ENCODE data around the gene FRMD5. TPM values are rescaled to one million over a fixed set of nuclear protein-coding genes. Genes with fewer than 3 reads are reported as not detected.

The FRMD5 gene
- total and polyA plus RNA-seq, 2 experiments from 2014 or later: 5.9 to 10.1 TPM

DNA sequence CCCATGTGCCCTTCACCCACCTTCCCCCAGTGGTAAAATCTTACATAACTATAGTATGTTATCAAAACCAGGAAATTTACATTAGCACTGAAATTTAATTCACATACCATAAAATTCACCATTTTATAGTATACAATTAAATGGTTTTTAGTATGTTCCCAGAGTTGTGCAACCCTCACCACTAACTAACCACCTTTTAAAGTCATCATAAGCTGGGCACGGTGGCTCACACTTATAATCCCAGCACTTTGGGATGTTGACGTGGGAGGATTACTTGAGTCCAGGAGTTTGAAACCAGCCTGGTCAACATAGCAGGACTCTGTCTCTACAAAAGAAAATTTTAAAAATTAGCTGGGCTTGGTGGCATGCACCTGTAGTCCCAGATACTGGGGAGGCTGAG, 13.7 kb downstream of the FRMD5 start:
- peaks cover 10% of the 10 kb centered on the region; the same call in 1 of the 2 replicates for H4K20me1 ChIP-seq (replicated peaks; ENCODE audit: insufficient read depth)
- no peaks in the 10 kb centered on the region for H3K4me1 Mint-ChIP-seq
- no peaks in the 10 kb centered on the region for H3K9me3 Mint-ChIP-seq
- no peak overlapping the region for H3K4me3 Mint-ChIP-seq
- ATAC-seq (no peak), DNase-seq (ENCODE audit: low spot score) (no peak)
- no peak overlapping the region for H3K27ac Mint-ChIP-seq
- peaks cover 10% of the 10 kb centered on the region for H3K79me2 ChIP-seq (replicated peaks; ENCODE audit: insufficient read depth)
- H3K36me3 Mint-ChIP-seq (ENCODE audit: low read depth): no peaks in the 10 kb centered on the region
- H2AFZ ChIP-seq: no peak overlapping the region
- H3K4me1 ChIP-seq (ENCODE audit: insufficient read depth): no peaks in the 10 kb centered on the region
- no peaks in the 10 kb centered on the region for H3F3A ChIP-seq (replicated peaks; ENCODE audit: low read depth)
- no peak overlapping the region for H3K4me2 ChIP-seq
- H3K36me3 ChIP-seq (ENCODE audit: insufficient read depth): no peaks in the 10 kb centered on the region
- TF ChIP-seq, protein P1, sequence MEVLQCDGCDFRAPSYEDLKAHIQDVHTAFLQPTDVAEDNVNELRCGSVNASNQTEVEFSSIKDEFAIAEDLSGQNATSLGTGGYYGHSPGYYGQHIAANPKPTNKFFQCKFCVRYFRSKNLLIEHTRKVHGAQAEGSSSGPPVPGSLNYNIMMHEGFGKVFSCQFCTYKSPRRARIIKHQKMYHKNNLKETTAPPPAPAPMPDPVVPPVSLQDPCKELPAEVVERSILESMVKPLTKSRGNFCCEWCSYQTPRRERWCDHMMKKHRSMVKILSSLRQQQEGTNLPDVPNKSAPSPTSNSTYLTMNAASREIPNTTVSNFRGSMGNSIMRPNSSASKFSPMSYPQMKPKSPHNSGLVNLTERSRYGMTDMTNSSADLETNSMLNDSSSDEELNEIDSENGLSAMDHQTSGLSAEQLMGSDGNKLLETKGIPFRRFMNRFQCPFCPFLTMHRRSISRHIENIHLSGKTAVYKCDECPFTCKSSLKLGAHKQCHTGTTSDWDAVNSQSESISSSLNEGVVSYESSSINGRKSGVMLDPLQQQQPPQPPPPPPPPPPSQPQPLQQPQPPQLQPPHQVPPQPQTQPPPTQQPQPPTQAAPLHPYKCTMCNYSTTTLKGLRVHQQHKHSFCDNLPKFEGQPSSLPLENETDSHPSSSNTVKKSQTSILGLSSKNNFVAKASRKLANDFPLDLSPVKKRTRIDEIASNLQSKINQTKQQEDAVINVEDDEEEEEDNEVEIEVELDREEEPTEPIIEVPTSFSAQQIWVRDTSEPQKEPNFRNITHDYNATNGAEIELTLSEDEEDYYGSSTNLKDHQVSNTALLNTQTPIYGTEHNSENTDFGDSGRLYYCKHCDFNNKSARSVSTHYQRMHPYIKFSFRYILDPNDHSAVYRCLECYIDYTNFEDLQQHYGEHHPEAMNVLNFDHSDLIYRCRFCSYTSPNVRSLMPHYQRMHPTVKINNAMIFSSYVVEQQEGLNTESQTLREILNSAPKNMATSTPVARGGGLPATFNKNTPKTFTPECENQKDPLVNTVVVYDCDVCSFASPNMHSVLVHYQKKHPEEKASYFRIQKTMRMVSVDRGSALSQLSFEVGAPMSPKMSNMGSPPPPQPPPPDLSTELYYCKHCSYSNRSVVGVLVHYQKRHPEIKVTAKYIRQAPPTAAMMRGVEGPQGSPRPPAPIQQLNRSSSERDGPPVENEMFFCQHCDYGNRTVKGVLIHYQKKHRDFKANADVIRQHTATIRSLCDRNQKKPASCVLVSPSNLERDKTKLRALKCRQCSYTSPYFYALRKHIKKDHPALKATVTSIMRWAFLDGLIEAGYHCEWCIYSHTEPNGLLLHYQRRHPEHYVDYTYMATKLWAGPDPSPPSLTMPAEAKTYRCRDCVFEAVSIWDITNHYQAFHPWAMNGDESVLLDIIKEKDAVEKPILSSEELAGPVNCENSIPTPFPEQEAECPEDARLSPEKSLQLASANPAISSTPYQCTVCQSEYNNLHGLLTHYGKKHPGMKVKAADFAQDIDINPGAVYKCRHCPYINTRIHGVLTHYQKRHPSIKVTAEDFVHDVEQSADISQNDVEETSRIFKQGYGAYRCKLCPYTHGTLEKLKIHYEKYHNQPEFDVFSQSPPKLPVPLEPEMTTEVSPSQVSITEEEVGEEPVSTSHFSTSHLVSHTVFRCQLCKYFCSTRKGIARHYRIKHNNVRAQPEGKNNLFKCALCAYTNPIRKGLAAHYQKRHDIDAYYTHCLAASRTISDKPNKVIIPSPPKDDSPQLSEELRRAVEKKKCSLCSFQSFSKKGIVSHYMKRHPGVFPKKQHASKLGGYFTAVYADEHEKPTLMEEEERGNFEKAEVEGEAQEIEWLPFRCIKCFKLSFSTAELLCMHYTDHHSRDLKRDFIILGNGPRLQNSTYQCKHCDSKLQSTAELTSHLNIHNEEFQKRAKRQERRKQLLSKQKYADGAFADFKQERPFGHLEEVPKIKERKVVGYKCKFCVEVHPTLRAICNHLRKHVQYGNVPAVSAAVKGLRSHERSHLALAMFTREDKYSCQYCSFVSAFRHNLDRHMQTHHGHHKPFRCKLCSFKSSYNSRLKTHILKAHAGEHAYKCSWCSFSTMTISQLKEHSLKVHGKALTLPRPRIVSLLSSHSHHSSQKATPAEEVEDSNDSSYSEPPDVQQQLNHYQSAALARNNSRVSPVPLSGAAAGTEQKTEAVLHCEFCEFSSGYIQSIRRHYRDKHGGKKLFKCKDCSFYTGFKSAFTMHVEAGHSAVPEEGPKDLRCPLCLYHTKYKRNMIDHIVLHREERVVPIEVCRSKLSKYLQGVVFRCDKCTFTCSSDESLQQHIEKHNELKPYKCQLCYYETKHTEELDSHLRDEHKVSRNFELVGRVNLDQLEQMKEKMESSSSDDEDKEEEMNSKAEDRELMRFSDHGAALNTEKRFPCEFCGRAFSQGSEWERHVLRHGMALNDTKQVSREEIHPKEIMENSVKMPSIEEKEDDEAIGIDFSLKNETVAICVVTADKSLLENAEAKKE (CRISPR knock-in tag; IDR thresholded peaks at IDR 0.05): no peak
- TF ChIP-seq ETS1 (IDR thresholded peaks at IDR 0.05): no peak
- no peak for TF ChIP-seq POLR2AphosphoS5 (IDR thresholded peaks at IDR 0.05; ENCODE audit: low read depth)
- no peak for TF ChIP-seq CREB1 (CRISPR knock-in tag; IDR thresholded peaks at IDR 0.05; ENCODE audit: low read depth)
- TF ChIP-seq EZH2phosphoT487 (IDR thresholded peaks at IDR 0.05; ENCODE audit: unreplicated experiment): no peak
- no peak for TF ChIP-seq CTCF (conservative IDR thresholded peaks at IDR 0.05; ENCODE audit: low read depth in 2 of 2)
- TF ChIP-seq JUNB (IDR thresholded peaks at IDR 0.05; ENCODE audit: unreplicated experiment): no peak
- TF ChIP-seq ZNF331 (CRISPR knock-in tag; IDR thresholded peaks at IDR 0.05; ENCODE audit: low read depth): no peak
- TF ChIP-seq EZH2 (IDR thresholded peaks at IDR 0.05; ENCODE audit: low read depth, unreplicated experiment): no peak
- no peak for TF ChIP-seq REST (IDR thresholded peaks at IDR 0.05; ENCODE audit: unreplicated experiment)
- no peak for TF ChIP-seq ZNF114 (CRISPR knock-in tag; IDR thresholded peaks at IDR 0.05)
- no peak for TF ChIP-seq STAT1 (IDR thresholded peaks at IDR 0.05; ENCODE audit: unreplicated experiment)
- TF ChIP-seq NANOG (IDR thresholded peaks at IDR 0.05; ENCODE audit: borderline replicate concordance): no peak
- no peaks in the 10 kb centered on the region for H3K27me3 ChIP-seq (ENCODE audit: insufficient read depth)
- H3K9me2 ChIP-seq (ENCODE audit: insufficient read depth): no peaks in the 10 kb centered on the region
- H3K27ac ChIP-seq (ENCODE audit: low read depth): no peak overlapping the region
- H3K4me3 ChIP-seq: no peak overlapping the region
- H3K27me3 Mint-ChIP-seq (ENCODE audit: insufficient read depth, low read depth, poor library complexity): peaks cover 5% of the 10 kb centered on the region

Measured in GM23338 (cell line).